SK-N-MC (cell line): Measurements from ENCODE around the gene PHF8.

Source experiments
- EZH2 ChIP-seq: fragments of 200-600 bp; sonication (generic); IDR thresholded peaks from one replicate; pipeline ENCODE4 v1.6.1; 2017; ENCODE audit warnings: antibody characterized with exemption
- POLR2AphosphoS5 ChIP-seq: IDR thresholded peaks from 2 replicates; pipeline ENCODE4 v1.6.1; 2012; ENCODE audit warnings: mild to moderate bottlenecking, low read depth, low read length, borderline replicate concordance

DNA sequence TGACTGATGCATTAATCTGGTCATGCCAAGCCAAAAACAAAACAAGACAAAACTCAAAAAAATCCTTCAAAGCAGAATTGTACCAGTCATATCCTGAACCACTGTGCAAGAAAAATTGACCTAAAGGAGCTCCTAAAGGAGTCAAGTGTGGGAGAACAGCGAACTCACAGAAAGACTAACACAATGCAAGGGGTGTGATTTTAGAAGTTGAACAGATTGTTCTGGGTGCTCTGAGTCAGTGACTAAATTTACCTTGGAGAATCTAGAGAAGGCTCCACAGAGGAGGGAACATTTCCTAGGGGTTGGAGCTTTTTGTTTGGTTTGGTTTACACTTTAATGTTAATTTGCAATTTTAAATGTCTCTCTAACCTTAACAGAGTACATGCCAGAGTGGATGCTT, 48.9 kb upstream of the PHF8 start:
- TF ChIP-seq EZH2 = no peak
- TF ChIP-seq POLR2AphosphoS5 = no peak
